GM10266 (cell line): ENCODE results near the gene TTLL11.

Experiments
- DNase-seq: peaks from one replicate; pipeline ENCODE4 v3.0.0; 2012; ENCODE audit errors: extremely low spot score
- CTCF ChIP-seq: IDR thresholded peaks from 2 replicates; pipeline ENCODE4 v1.5.1; 2012; ENCODE audit warnings: mild to moderate bottlenecking, low read depth; ENCODE audit not compliant: control insufficient read depth, insufficient read depth; ENCODE audit errors: missing control alignments

TTLL11 gene

GRCh38 chr9:121844562-121844961, 248.5 kb downstream of the TTLL11 start:
- DNase-seq, result no peak
- no peak for TF ChIP-seq CTCF

GRCh38 chr9:121844098-121844497, 249.0 kb downstream of the TTLL11 start:
- no peak for DNase-seq
- no peak for TF ChIP-seq CTCF

- TF ChIP-seq CTCF, result no peak
- no peak for DNase-seq
These were observed 250.5 kb downstream of the TTLL11 start for GRCh38 chr9:121842612-121842978.

GRCh38 chr9:121841771-121842611, 251.1 kb downstream of the TTLL11 start:
- DNase-seq, result no peak
- TF ChIP-seq CTCF, result no peak

GRCh38 chr9:121840838-121841760, 252.0 kb downstream of the TTLL11 start:
- TF ChIP-seq CTCF, result no peak
- no peak for DNase-seq

- TF ChIP-seq CTCF, result no peak
- peak; percentile 54 for DNase-seq
These were observed 253.2 kb downstream of the TTLL11 start for GRCh38 chr9:121839726-121840500.
